GM19455 (cell line): ENCODE data around the gene ARL10.
"Not testable (repeated sequence)": the region's sequence is repeated elsewhere in the genome, so short reads cannot be mapped to it uniquely, and the experiment has no call there.

ENCODE experiments used
- ATAC-seq: cut with Tn5 transposase; IDR thresholded peaks from one replicate; pipeline ENCODE4 v1.9.1; 2021; ENCODE audit not compliant: unreplicated experiment

ARL10 gene

GRCh38 chr5:176388444-176389134 is 23.3 kb downstream of the ARL10 start, which contains the start of the genes HIGD2A and NOP16:
TSS of gene HIGD2A (plus strand) at chr5:176388751. CDS start at chr5:176388820, 69 bp downstream.
TSS of gene NOP16 (minus strand) at chr5:176388598. CDS start at chr5:176388539, 59 bp downstream.
- peak; percentile 89 for ATAC-seq

- peak; percentile 30 for ATAC-seq
These were observed 24.1 kb downstream of the ARL10 start for GRCh38 chr5:176389135-176390123.

- ATAC-seq, result no peak
These were observed 26.2 kb downstream of the ARL10 start for GRCh38 chr5:176391479-176391878.

GRCh38 chr5:176391999-176392398 is 26.7 kb downstream of the ARL10 start:
- ATAC-seq, result no peak

- no peak for ATAC-seq
These were observed 27.2 kb downstream of the ARL10 start for GRCh38 chr5:176392526-176392925.

GRCh38 chr5:176394096-176394495 is 28.8 kb downstream of the ARL10 start:
- no peak for ATAC-seq

- ATAC-seq, result no peak
These were observed 29.8 kb downstream of the ARL10 start for GRCh38 chr5:176394881-176395675.

- ATAC-seq, result no peak
These were observed 31.0 kb downstream of the ARL10 start for GRCh38 chr5:176396330-176396729.

- no peak for ATAC-seq
These were observed 32.6 kb downstream of the ARL10 start for GRCh38 chr5:176397736-176398420.

GRCh38 chr5:176400382-176401156 is 35.3 kb downstream of the ARL10 start:
- ATAC-seq, result no peak

GRCh38 chr5:176401281-176402205 is 36.3 kb downstream of the ARL10 start:
- no peak for ATAC-seq

- no peak for ATAC-seq
These were observed 40.6 kb downstream of the ARL10 start for GRCh38 chr5:176405656-176406435.

GRCh38 chr5:176406436-176407052 is 41.3 kb downstream of the ARL10 start:
- ATAC-seq, result no peak

GRCh38 chr5:176407456-176408251 is 42.4 kb downstream of the ARL10 start:
- ATAC-seq, result no peak

- not testable (repeated sequence) for ATAC-seq
These were observed 42.9 kb downstream of the ARL10 start for GRCh38 chr5:176408252-176408573.

- no peak for ATAC-seq
These were observed 43.3 kb downstream of the ARL10 start for GRCh38 chr5:176408590-176408989.

- no peak for ATAC-seq
These were observed 44.5 kb downstream of the ARL10 start for GRCh38 chr5:176409765-176410164.
